HG03025 (cell line): ENCODE results near the gene CFHR1.

Source experiments
- ATAC-seq: cut with Tn5 transposase; IDR thresholded peaks from one replicate; pipeline ENCODE4 v1.9.1; 2021; ENCODE audit warnings: mild to moderate bottlenecking, moderate library complexity; ENCODE audit not compliant: unreplicated experiment, low FRiP score

Gene CFHR1

GRCh38 chr1:196873385-196873784 lies 53.9 kb downstream of the CFHR1 start:
- no peak for ATAC-seq

DNA sequence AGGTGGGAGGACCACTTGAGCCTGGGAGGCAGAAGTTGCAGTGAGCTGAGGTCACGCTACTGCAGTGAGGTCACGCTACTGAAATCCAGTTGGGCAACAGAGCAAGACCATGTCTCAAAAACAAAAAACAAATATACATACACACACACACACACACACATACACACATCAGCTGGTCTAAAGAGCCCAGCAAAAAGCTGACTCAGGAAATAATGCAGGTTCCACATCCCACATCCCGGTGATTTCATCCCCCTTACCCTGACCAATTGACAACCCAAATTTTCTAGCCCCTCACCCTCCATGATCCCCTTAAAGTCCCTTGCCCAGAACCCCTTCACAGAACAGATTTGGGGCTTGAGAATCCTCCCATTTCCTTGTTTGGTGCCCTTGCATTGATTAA lies 56.4 kb downstream of the CFHR1 start:
- no peak for ATAC-seq

- no peak for ATAC-seq
Observed at GRCh38 chr1:196877964-196878363, 58.4 kb downstream of the CFHR1 start.
